HL-60 (cell line): ENCODE measurements around the gene TOR1A.

ENCODE experiments used
- CTCF ChIP-seq: IDR thresholded peaks from one replicate; pipeline ENCODE4 v1.5.1; 2011; ENCODE audit warnings: low read length, control low read depth, inconsistent platforms; ENCODE audit not compliant: insufficient read depth
- GABPA ChIP-seq: IDR thresholded peaks from 2 replicates; pipeline ENCODE4 v1.6.1; 2012; ENCODE audit warnings: low read depth
- POLR2AphosphoS5 ChIP-seq: IDR thresholded peaks from 2 replicates; pipeline ENCODE4 v1.6.1; 2012; ENCODE audit warnings: low read depth
- SPI1 ChIP-seq: IDR thresholded peaks from 2 replicates; pipeline ENCODE4 v1.6.1; 2012; ENCODE audit warnings: low read depth, mild to moderate bottlenecking, borderline replicate concordance
- TF ChIP-seq, protein P1 (sequence below): IDR thresholded peaks from 2 replicates; pipeline ENCODE4 v1.6.1; 2012; ENCODE audit warnings: low read depth; ENCODE audit not compliant: insufficient replicate concordance

- TF ChIP-seq CTCF (no peak), POLR2AphosphoS5 (no peak), GABPA (no peak), SPI1 (no peak)
- TF ChIP-seq, protein P1, sequence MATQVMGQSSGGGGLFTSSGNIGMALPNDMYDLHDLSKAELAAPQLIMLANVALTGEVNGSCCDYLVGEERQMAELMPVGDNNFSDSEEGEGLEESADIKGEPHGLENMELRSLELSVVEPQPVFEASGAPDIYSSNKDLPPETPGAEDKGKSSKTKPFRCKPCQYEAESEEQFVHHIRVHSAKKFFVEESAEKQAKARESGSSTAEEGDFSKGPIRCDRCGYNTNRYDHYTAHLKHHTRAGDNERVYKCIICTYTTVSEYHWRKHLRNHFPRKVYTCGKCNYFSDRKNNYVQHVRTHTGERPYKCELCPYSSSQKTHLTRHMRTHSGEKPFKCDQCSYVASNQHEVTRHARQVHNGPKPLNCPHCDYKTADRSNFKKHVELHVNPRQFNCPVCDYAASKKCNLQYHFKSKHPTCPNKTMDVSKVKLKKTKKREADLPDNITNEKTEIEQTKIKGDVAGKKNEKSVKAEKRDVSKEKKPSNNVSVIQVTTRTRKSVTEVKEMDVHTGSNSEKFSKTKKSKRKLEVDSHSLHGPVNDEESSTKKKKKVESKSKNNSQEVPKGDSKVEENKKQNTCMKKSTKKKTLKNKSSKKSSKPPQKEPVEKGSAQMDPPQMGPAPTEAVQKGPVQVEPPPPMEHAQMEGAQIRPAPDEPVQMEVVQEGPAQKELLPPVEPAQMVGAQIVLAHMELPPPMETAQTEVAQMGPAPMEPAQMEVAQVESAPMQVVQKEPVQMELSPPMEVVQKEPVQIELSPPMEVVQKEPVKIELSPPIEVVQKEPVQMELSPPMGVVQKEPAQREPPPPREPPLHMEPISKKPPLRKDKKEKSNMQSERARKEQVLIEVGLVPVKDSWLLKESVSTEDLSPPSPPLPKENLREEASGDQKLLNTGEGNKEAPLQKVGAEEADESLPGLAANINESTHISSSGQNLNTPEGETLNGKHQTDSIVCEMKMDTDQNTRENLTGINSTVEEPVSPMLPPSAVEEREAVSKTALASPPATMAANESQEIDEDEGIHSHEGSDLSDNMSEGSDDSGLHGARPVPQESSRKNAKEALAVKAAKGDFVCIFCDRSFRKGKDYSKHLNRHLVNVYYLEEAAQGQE = no peak
These were observed 47.4 kb downstream of the TOR1A start for GRCh38 chr9:129776566-129776937.
